Liver (tissue), 9 donors: ENCODE data around the gene CALHM5. TPM values are rescaled to one million over a fixed set of nuclear protein-coding genes. Genes with fewer than 3 reads are reported as not detected.

Experiments
- DNase-seq: peaks from one replicate; pipeline ENCODE4 v3.0.0-alpha.2; 2017; ENCODE audit warnings: low spot score
- H3K27ac ChIP-seq, 2 donors: one replicate each; pipeline ENCODE4 v1.7.0; 2013; ENCODE audit warnings: inconsistent platforms in 2 of 2, low read length in 2 of 2, control low read depth in 1 of 2, low read depth in 1 of 2, mild to moderate bottlenecking in 1 of 2
- H3K27me3 ChIP-seq, 4 donors: one replicate each; pipeline versions ENCODE4 v1.6.1 to v1.7.0; 2013; ENCODE audit warnings: low read length in 3 of 4, inconsistent platforms in 1 of 4, mild to moderate bottlenecking in 1 of 4, moderate library complexity in 1 of 4; ENCODE audit not compliant: control insufficient read depth in 4 of 4, insufficient read depth in 4 of 4
- H3K36me3 ChIP-seq, 4 donors: one replicate each; pipeline versions ENCODE4 v1.6.1 to v1.7.0; 2013; ENCODE audit warnings: low read length in 3 of 4, mild to moderate bottlenecking in 3 of 4, low read depth in 1 of 4, moderate library complexity in 1 of 4; ENCODE audit not compliant: control insufficient read depth in 4 of 4, insufficient read depth in 3 of 4
- H3K4me1 ChIP-seq, 4 donors: one replicate each; pipeline versions ENCODE4 v1.6.1 to v1.7.0; 2013; ENCODE audit warnings: low read length in 3 of 4, mild to moderate bottlenecking in 3 of 4, moderate library complexity in 1 of 4; ENCODE audit not compliant: control insufficient read depth in 4 of 4, insufficient read depth in 4 of 4
- H3K4me3 ChIP-seq, 3 donors: one replicate each; pipeline versions ENCODE4 v1.6.1 to v1.7.0; 2013; ENCODE audit warnings: low read length in 3 of 3, control low read depth in 1 of 3, low read depth in 1 of 3, mild to moderate bottlenecking in 1 of 3
- H3K9ac ChIP-seq, 2 donors: one replicate each; pipeline ENCODE4 v1.7.0; 2013; ENCODE audit warnings: low read length in 2 of 2, mild to moderate bottlenecking in 2 of 2, moderate library complexity in 2 of 2, control low read depth in 1 of 2, low read depth in 1 of 2
- H3K9me3 ChIP-seq, 4 donors: one replicate each; pipeline versions ENCODE4 v1.6.1 to v1.7.0; 2013; ENCODE audit warnings: low read length in 3 of 4; ENCODE audit not compliant: control insufficient read depth in 4 of 4
- ATF3 ChIP-seq: IDR thresholded peaks from 2 replicates; pipeline ENCODE4 v1.6.1; 2016; ENCODE audit warnings: antibody characterized with exemption
- EGR1 ChIP-seq, 2 donors: IDR thresholded peaks; 2 replicates each; pipeline ENCODE4 v1.6.1; 2016 to 2018; ENCODE audit warnings: antibody characterized with exemption in 2 of 2, low read depth in 2 of 2
- FOXA1 ChIP-seq: IDR thresholded peaks from 2 replicates; pipeline ENCODE4 v1.6.1; 2016; ENCODE audit warnings: antibody characterized with exemption
- FOXA2 ChIP-seq: IDR thresholded peaks from 2 replicates; pipeline ENCODE4 v1.6.1; 2016; ENCODE audit warnings: antibody characterized with exemption
- GABPA ChIP-seq, 2 donors: IDR thresholded peaks in 1 of 2; conservative IDR thresholded peaks in 1 of 2; 2 replicates each; pipeline ENCODE4 v1.6.1; 2016; ENCODE audit warnings: antibody characterized with exemption in 2 of 2, mild to moderate bottlenecking in 1 of 2, moderate library complexity in 1 of 2
- HNF4A ChIP-seq, 2 donors: conservative IDR thresholded peaks; 2 replicates each; pipeline ENCODE4 v1.6.1; 2016; ENCODE audit warnings: antibody characterized with exemption in 2 of 2, mild to moderate bottlenecking in 2 of 2
- HNF4G ChIP-seq: IDR thresholded peaks from 2 replicates; pipeline ENCODE4 v1.6.1; 2016; ENCODE audit warnings: antibody characterized with exemption
- JUND ChIP-seq, 2 donors: IDR thresholded peaks; 2 replicates each; pipeline ENCODE4 v1.6.1; 2016; ENCODE audit warnings: antibody characterized with exemption in 2 of 2
- NR2F2 ChIP-seq: IDR thresholded peaks from 2 replicates; pipeline ENCODE4 v1.6.1; 2016; ENCODE audit warnings: antibody characterized with exemption
- RAD21 ChIP-seq, 2 donors: IDR thresholded peaks; 2 replicates each; pipeline ENCODE4 v1.6.1; 2016; ENCODE audit warnings: antibody characterized with exemption in 2 of 2, mild to moderate bottlenecking in 2 of 2
- REST ChIP-seq: IDR thresholded peaks from 2 replicates; pipeline ENCODE4 v1.6.1; 2016; ENCODE audit warnings: antibody characterized with exemption, mild to moderate bottlenecking
- RXRA ChIP-seq, 2 donors: IDR thresholded peaks; 2 replicates each; pipeline ENCODE4 v1.6.1; 2017 to 2018; ENCODE audit warnings: antibody characterized with exemption in 2 of 2, mild to moderate bottlenecking in 1 of 2
- SP1 ChIP-seq: IDR thresholded peaks from 2 replicates; pipeline ENCODE4 v1.6.1; 2018; ENCODE audit warnings: antibody characterized with exemption, mild to moderate bottlenecking
- TAF1 ChIP-seq: conservative IDR thresholded peaks from 2 replicates; pipeline ENCODE4 v1.6.1; 2016; ENCODE audit warnings: antibody characterized with exemption, mild to moderate bottlenecking
- YY1 ChIP-seq: IDR thresholded peaks from 2 replicates; pipeline ENCODE4 v1.6.1; 2016; ENCODE audit warnings: antibody characterized with exemption, mild to moderate bottlenecking
- ZBTB33 ChIP-seq: IDR thresholded peaks from 2 replicates; pipeline ENCODE4 v1.6.1; 2016; ENCODE audit warnings: antibody characterized with exemption
- WGBS: extraction: QIAGEN DNeasy Blood & Tissue Kit; methylation state at CpG from one replicate; pipeline ENCODE4 v1.1.7; 2013; 5-methylcytosine and 5-hydroxymethylcytosine counted together
- polyA plus RNA-seq, 2 donors: library from polyadenylated mRNA; stranded (reverse) in 1 of 2; unstranded in 1 of 2; fragments of 200-250 nt in 1 of 2; fragments of >200 nt in 1 of 2; fragmentation: Nextera tagmentation in 1 of 2; extraction: Ambion mirVana in 1 of 2; gene quantifications; one replicate each; pipeline versions ENCODE4 v1.2.1 to v1.2.3, GENCODE V29; 2013 to 2015
- total RNA-seq, 2 donors: library from RNA; depleted of rRNA; stranded (reverse); fragments of >200 nt; gene quantifications; one replicate each; pipeline ENCODE4 v1.2.3, GENCODE V29; 2014
- TF ChIP-seq, protein P1 (sequence below): fragments of 150-350 bp; IDR thresholded peaks from 2 replicates; pipeline ENCODE4 v1.5.1; 2017; ENCODE audit warnings: improper control_type of control experiment, low read depth, low read length; ENCODE audit not compliant: missing input control
- TF ChIP-seq, protein P2 (sequence below): IDR thresholded peaks from 2 replicates; pipeline ENCODE4 v1.6.1; 2016; ENCODE audit warnings: antibody characterized with exemption
- donor health status: healthy.
- donor health status: healthy.
- donor health status: healthy.
- donor health status: healthy.
- donor health status: healthy.

CALHM5 gene
- total and polyA plus RNA-seq, 4 donors: 0.07 to 0.59 (median 0.45) TPM

- no peak for DNase-seq
Observed at GRCh38 chr6:116483616-116484015, 27.8 kb upstream of the CALHM5 start.

More at GRCh38 chr6:116483616-116484015, 27.8 kb upstream of the CALHM5 start:
- Histone ChIP-seq H3K4me3 (no peak overlapping the region), H3K27ac (no peak overlapping the region), H3K9me3 (no peaks in the 10 kb centered on the region), H3K4me1 (no peaks in the 10 kb centered on the region), H3K27me3 (no peaks in the 10 kb centered on the region), H3K9ac (no peak overlapping the region), H3K36me3 (no peaks in the 10 kb centered on the region)
- no peak for TF ChIP-seq SP1
- TF ChIP-seq, protein P1, sequence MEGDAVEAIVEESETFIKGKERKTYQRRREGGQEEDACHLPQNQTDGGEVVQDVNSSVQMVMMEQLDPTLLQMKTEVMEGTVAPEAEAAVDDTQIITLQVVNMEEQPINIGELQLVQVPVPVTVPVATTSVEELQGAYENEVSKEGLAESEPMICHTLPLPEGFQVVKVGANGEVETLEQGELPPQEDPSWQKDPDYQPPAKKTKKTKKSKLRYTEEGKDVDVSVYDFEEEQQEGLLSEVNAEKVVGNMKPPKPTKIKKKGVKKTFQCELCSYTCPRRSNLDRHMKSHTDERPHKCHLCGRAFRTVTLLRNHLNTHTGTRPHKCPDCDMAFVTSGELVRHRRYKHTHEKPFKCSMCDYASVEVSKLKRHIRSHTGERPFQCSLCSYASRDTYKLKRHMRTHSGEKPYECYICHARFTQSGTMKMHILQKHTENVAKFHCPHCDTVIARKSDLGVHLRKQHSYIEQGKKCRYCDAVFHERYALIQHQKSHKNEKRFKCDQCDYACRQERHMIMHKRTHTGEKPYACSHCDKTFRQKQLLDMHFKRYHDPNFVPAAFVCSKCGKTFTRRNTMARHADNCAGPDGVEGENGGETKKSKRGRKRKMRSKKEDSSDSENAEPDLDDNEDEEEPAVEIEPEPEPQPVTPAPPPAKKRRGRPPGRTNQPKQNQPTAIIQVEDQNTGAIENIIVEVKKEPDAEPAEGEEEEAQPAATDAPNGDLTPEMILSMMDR: no peak
- no peak for TF ChIP-seq GABPA (IDR thresholded peaks at IDR 0.05 in 1 of 2, conservative IDR thresholded peaks at IDR 0.05 in 1 of 2)
- no peak for TF ChIP-seq ZBTB33
- no peak for TF ChIP-seq RAD21 (IDR thresholded peaks at IDR 0.05)
- TF ChIP-seq REST: no peak
- TF ChIP-seq TAF1: no peak
- TF ChIP-seq FOXA2: no peak
- TF ChIP-seq, protein P2, sequence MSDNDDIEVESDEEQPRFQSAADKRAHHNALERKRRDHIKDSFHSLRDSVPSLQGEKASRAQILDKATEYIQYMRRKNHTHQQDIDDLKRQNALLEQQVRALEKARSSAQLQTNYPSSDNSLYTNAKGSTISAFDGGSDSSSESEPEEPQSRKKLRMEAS: no peak
- TF ChIP-seq JUND (IDR thresholded peaks at IDR 0.05): no peak
- TF ChIP-seq HNF4G: no peak
- no peak for TF ChIP-seq RXRA (IDR thresholded peaks at IDR 0.05)
- TF ChIP-seq ATF3: no peak
- TF ChIP-seq HNF4A (conservative IDR thresholded peaks at IDR 0.05): no peak
- no peak for TF ChIP-seq EGR1 (IDR thresholded peaks at IDR 0.05; ENCODE audit: low read depth in 2 of 2)
- no peak for TF ChIP-seq NR2F2
- no peak for TF ChIP-seq FOXA1
- TF ChIP-seq YY1: no peak
- WGBS: 51% methylated on average over 2 of the region's 2 CpGs
